Memory B cell (primary cell): Measurements from ENCODE around the gene CDK10.
"Not testable (repeated sequence)": the region's sequence is repeated elsewhere in the genome, so short reads cannot be mapped to it uniquely, and the experiment has no call there.

Source experiments
- ATAC-seq: fragments of 150-1000 bp; cut with Tn5 transposase; 2 replicates; pipeline ENCODE4 v1.10.0; 2021; ENCODE audit warnings: low read depth, mild to moderate bottlenecking, moderate library complexity
- DNase-seq, 2 donors: peaks; one replicate each; pipeline ENCODE4 v3.0.0; 2022; ENCODE audit warnings: low spot score in 2 of 2
- H3K27ac Mint-ChIP-seq: one replicate; pipeline ENCODE4 v1.8.0; 2022; ENCODE audit warnings: mild to moderate bottlenecking, moderate library complexity, mixed read lengths
- H3K27me3 Mint-ChIP-seq: one replicate; pipeline ENCODE4 v1.8.0; 2022; ENCODE audit warnings: mixed read lengths
- H3K36me3 Mint-ChIP-seq: one replicate; pipeline ENCODE4 v1.8.0; 2022; ENCODE audit warnings: mild to moderate bottlenecking, mixed read lengths
- H3K4me1 Mint-ChIP-seq: one replicate; pipeline ENCODE4 v1.8.0; 2022; ENCODE audit warnings: mixed read lengths
- H3K4me3 Mint-ChIP-seq: one replicate; pipeline ENCODE4 v1.8.0; 2022; ENCODE audit warnings: mild to moderate bottlenecking, moderate library complexity, mixed read lengths
- H3K9me3 Mint-ChIP-seq: one replicate; pipeline ENCODE4 v1.8.0; 2022; ENCODE audit warnings: mixed read lengths

Gene CDK10

GRCh38 chr16:89678258-89678657 is 8.2 kb upstream of the CDK10 start:
- ATAC-seq: no peak
- no peaks in the 10 kb centered on the region for H3K27me3 Mint-ChIP-seq
- H3K36me3 Mint-ChIP-seq: no peaks in the 10 kb centered on the region
- H3K4me1 Mint-ChIP-seq: no peaks in the 10 kb centered on the region
- H3K9me3 Mint-ChIP-seq: no peaks in the 10 kb centered on the region
- H3K4me3 Mint-ChIP-seq: no peak overlapping the region
- no peak for DNase-seq
- H3K27ac Mint-ChIP-seq: no peak overlapping the region

GRCh38 chr16:89685916-89686315 is 573 bp upstream of the CDK10 start:
- no peak for ATAC-seq
- no peak for DNase-seq
- no peaks in the 10 kb centered on the region for H3K27me3 Mint-ChIP-seq
- peak overlapping the region; percentile 96 for H3K4me3 Mint-ChIP-seq
- peak overlapping the region; percentile 89 for H3K27ac Mint-ChIP-seq
- peaks cover 4% of the 10 kb centered on the region for H3K36me3 Mint-ChIP-seq
- no peaks in the 10 kb centered on the region for H3K9me3 Mint-ChIP-seq
- peaks cover 8% of the 10 kb centered on the region for H3K4me1 Mint-ChIP-seq

GRCh38 chr16:89687092-89687940 is 827 bp downstream of the CDK10 start:
- DNase-seq: no peak
- H3K4me3 Mint-ChIP-seq: peak overlapping the region; percentile 96
- H3K4me1 Mint-ChIP-seq: peaks cover 8% of the 10 kb centered on the region
- H3K27me3 Mint-ChIP-seq: no peaks in the 10 kb centered on the region
- peak overlapping the region; percentile 16 for H3K27ac Mint-ChIP-seq
- peaks cover 4% of the 10 kb centered on the region for H3K36me3 Mint-ChIP-seq
- no peaks in the 10 kb centered on the region for H3K9me3 Mint-ChIP-seq
- ATAC-seq: peak; percentile 30

- Mint-ChIP-seq H3K27me3 (no peaks in the 10 kb centered on the region), H3K27ac (no peak overlapping the region), H3K9me3 (no peaks in the 10 kb centered on the region), H3K36me3 (peaks cover 6% of the 10 kb centered on the region), H3K4me3 (peak overlapping the region; percentile 27), H3K4me1 (peaks cover 9% of the 10 kb centered on the region)
- ATAC-seq (no peak), DNase-seq (no peak)
Observed at GRCh38 chr16:89688395-89688794, 1.9 kb downstream of the CDK10 start.

GRCh38 chr16:89689142-89689541 is 2.7 kb downstream of the CDK10 start:
- Mint-ChIP-seq H3K36me3 (peaks cover 10% of the 10 kb centered on the region), H3K4me3 (no peak overlapping the region)

GRCh38 chr16:89689621-89690020 is 3.1 kb downstream of the CDK10 start:
- not testable (repeated sequence) for H3K4me3 Mint-ChIP-seq, ATAC-seq, H3K9me3 Mint-ChIP-seq, DNase-seq, H3K27ac Mint-ChIP-seq, H3K36me3 Mint-ChIP-seq, H3K27me3 Mint-ChIP-seq
- peaks cover 16% of the 10 kb centered on the region for H3K4me1 Mint-ChIP-seq

More at GRCh38 chr16:89689142-89689541, 2.7 kb downstream of the CDK10 start:
- H3K9me3 Mint-ChIP-seq: no peaks in the 10 kb centered on the region
- ATAC-seq (no peak), DNase-seq (no peak)
- H3K27me3 Mint-ChIP-seq: no peaks in the 10 kb centered on the region
- no peak overlapping the region for H3K27ac Mint-ChIP-seq
- peaks cover 16% of the 10 kb centered on the region for H3K4me1 Mint-ChIP-seq

GRCh38 chr16:89690392-89690901 is 4.0 kb downstream of the CDK10 start:
- H3K4me3 Mint-ChIP-seq: no peak overlapping the region
- H3K27me3 Mint-ChIP-seq: no peaks in the 10 kb centered on the region
- DNase-seq (no peak), ATAC-seq (no peak)
- H3K4me1 Mint-ChIP-seq: peaks cover 16% of the 10 kb centered on the region
- no peaks in the 10 kb centered on the region for H3K9me3 Mint-ChIP-seq
- no peak overlapping the region for H3K27ac Mint-ChIP-seq
- H3K36me3 Mint-ChIP-seq: peaks cover 10% of the 10 kb centered on the region

- Mint-ChIP-seq H3K4me3 (no peak overlapping the region), H3K9me3 (no peaks in the 10 kb centered on the region)
- ATAC-seq: no peak
Observed at GRCh38 chr16:89691231-89691985, 4.9 kb downstream of the CDK10 start.

GRCh38 chr16:89691986-89692569 is 5.6 kb downstream of the CDK10 start:
- H3K4me1 Mint-ChIP-seq: peaks cover 15% of the 10 kb centered on the region
- peaks cover 10% of the 10 kb centered on the region for H3K36me3 Mint-ChIP-seq
- no peaks in the 10 kb centered on the region for H3K9me3 Mint-ChIP-seq

More at GRCh38 chr16:89691231-89691985, 4.9 kb downstream of the CDK10 start:
- H3K27me3 Mint-ChIP-seq: no peaks in the 10 kb centered on the region
- peaks cover 10% of the 10 kb centered on the region for H3K36me3 Mint-ChIP-seq
- peaks cover 15% of the 10 kb centered on the region for H3K4me1 Mint-ChIP-seq
- DNase-seq: no peak
- H3K27ac Mint-ChIP-seq: no peak overlapping the region

GRCh38 chr16:89693289-89693731 is 6.8 kb downstream of the CDK10 start:
- ATAC-seq (no peak), DNase-seq (no peak)
- Mint-ChIP-seq H3K4me3 (no peak overlapping the region), H3K4me1 (peaks cover 10% of the 10 kb centered on the region), H3K36me3 (peaks cover 10% of the 10 kb centered on the region), H3K27ac (no peak overlapping the region), H3K27me3 (no peaks in the 10 kb centered on the region), H3K9me3 (no peaks in the 10 kb centered on the region)

More at GRCh38 chr16:89691986-89692569, 5.6 kb downstream of the CDK10 start:
- ATAC-seq (no peak), DNase-seq (no peak)
- Mint-ChIP-seq H3K27ac (no peak overlapping the region), H3K27me3 (no peaks in the 10 kb centered on the region), H3K4me3 (no peak overlapping the region)

GRCh38 chr16:89693931-89694783 is 7.7 kb downstream of the CDK10 start:
- H3K9me3 Mint-ChIP-seq: no peaks in the 10 kb centered on the region
- H3K27me3 Mint-ChIP-seq: no peaks in the 10 kb centered on the region
- H3K4me3 Mint-ChIP-seq: no peak overlapping the region
- H3K27ac Mint-ChIP-seq: no peak overlapping the region
- ATAC-seq (no peak), DNase-seq (no peak)
- H3K4me1 Mint-ChIP-seq: peaks cover 10% of the 10 kb centered on the region
- H3K36me3 Mint-ChIP-seq: peaks cover 10% of the 10 kb centered on the region

- not testable (repeated sequence) for H3K9me3 Mint-ChIP-seq, H3K4me3 Mint-ChIP-seq, DNase-seq, H3K27ac Mint-ChIP-seq, H3K27me3 Mint-ChIP-seq, H3K4me1 Mint-ChIP-seq, ATAC-seq, H3K36me3 Mint-ChIP-seq
Observed at GRCh38 chr16:89694784-89695085, 8.2 kb downstream of the CDK10 start.

- Mint-ChIP-seq H3K27ac (no peak overlapping the region), H3K36me3 (peaks cover 8% of the 10 kb centered on the region), H3K27me3 (no peaks in the 10 kb centered on the region), H3K9me3 (no peaks in the 10 kb centered on the region), H3K4me3 (no peak overlapping the region), H3K4me1 (peaks cover 14% of the 10 kb centered on the region)
- no peak for DNase-seq
- ATAC-seq: no peak
Observed at GRCh38 chr16:89695086-89695874, 8.8 kb downstream of the CDK10 start.
